ENCODE measurements around the gene C2orf92.

The C2orf92 gene

GRCh38 chr2:97656905-97657587, 12.5 kb upstream of the C2orf92 start:
- TF ChIP-seq CTCF (IDR thresholded peaks at IDR 0.05; ENCODE audit: poor library complexity, severe bottlenecking) = no peak
- Histone ChIP-seq H3K27ac (ENCODE audit: poor library complexity, severe bottlenecking) (no peak overlapping the region), H3K4me3 (ENCODE audit: severe bottlenecking) (no peak overlapping the region), H3K9me3 (ENCODE audit: severe bottlenecking) (no peaks in the 10 kb centered on the region), H3K36me3 (ENCODE audit: low read depth) (peaks cover 41% of the 10 kb centered on the region), H3K4me1 (ENCODE audit: insufficient read depth, poor library complexity, severe bottlenecking) (no peaks in the 10 kb centered on the region), H3K27me3 (ENCODE audit: insufficient read depth, poor library complexity, severe bottlenecking) (no peaks in the 10 kb centered on the region)
- DNase-seq (ENCODE audit: low spot score) (no peak), ATAC-seq (ENCODE audit: low read depth) (no peak)

DNA sequence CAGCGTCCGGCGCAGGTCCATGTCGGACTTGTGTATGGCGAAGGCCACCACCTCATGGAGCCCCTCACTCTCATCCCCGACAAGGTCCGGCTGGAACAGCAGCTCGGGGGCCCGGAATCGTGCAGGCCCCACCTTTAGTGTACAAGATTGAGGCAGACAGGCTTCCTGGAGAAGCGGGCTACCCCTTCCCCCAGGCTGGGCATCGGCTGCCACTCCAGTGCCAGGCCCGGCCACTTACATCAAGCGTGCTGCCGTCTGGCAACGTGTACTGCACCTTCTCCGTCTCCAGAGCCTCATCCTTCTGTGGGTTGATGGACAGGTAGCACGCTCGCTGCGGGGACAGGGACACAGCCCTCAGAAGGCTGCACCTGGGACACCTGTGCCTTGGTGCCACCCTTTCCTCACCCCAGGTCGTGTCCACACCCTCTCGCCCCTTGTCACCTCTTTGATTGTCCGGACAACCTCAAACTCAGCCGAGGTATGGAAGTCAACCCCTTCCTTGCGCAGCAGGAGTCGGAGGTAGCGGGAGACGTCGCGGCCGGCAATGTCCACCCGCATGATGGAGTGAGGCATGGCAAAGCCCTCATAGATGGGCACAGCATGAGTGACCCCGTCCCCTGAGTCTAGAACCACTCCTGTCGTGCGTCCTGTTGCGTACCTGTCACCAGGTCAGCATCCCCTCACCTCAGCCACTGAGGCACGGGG, 11.4 kb upstream of the C2orf92 start:
- TF ChIP-seq CTCF (IDR thresholded peaks at IDR 0.05; ENCODE audit: poor library complexity, severe bottlenecking) = no peak
- H3K9me3 ChIP-seq (ENCODE audit: severe bottlenecking) = no peaks in the 10 kb centered on the region
- H3K27ac ChIP-seq (ENCODE audit: poor library complexity, severe bottlenecking) = no peak overlapping the region
- no peaks in the 10 kb centered on the region for H3K4me1 ChIP-seq (ENCODE audit: insufficient read depth, poor library complexity, severe bottlenecking)
- no peak overlapping the region for H3K4me3 ChIP-seq (ENCODE audit: severe bottlenecking)
- no peak for DNase-seq (ENCODE audit: low spot score)
- no peak for ATAC-seq (ENCODE audit: low read depth)
- H3K36me3 ChIP-seq (ENCODE audit: low read depth) = peaks cover 41% of the 10 kb centered on the region
- H3K27me3 ChIP-seq (ENCODE audit: insufficient read depth, poor library complexity, severe bottlenecking) = no peaks in the 10 kb centered on the region

- H3K36me3 ChIP-seq (ENCODE audit: low read depth) = peaks cover 41% of the 10 kb centered on the region
- TF ChIP-seq CTCF (IDR thresholded peaks at IDR 0.05; ENCODE audit: poor library complexity, severe bottlenecking) = no peak
- no peaks in the 10 kb centered on the region for H3K27me3 ChIP-seq (ENCODE audit: insufficient read depth, poor library complexity, severe bottlenecking)
- no peaks in the 10 kb centered on the region for H3K9me3 ChIP-seq (ENCODE audit: severe bottlenecking)
- H3K4me3 ChIP-seq (ENCODE audit: severe bottlenecking) = no peak overlapping the region
- no peaks in the 10 kb centered on the region for H3K4me1 ChIP-seq (ENCODE audit: insufficient read depth, poor library complexity, severe bottlenecking)
- no peak overlapping the region for H3K27ac ChIP-seq (ENCODE audit: poor library complexity, severe bottlenecking)
- DNase-seq (ENCODE audit: low spot score) (no peak), ATAC-seq (ENCODE audit: low read depth) (no peak)
Observed at GRCh38 chr2:97658691-97659157, 10.8 kb upstream of the C2orf92 start.

GRCh38 chr2:97659256-97660043, 10.1 kb upstream of the C2orf92 start:
- no peak overlapping the region for H3K4me3 ChIP-seq (ENCODE audit: severe bottlenecking)
- H3K27me3 ChIP-seq (ENCODE audit: insufficient read depth, poor library complexity, severe bottlenecking) = no peaks in the 10 kb centered on the region
- H3K27ac ChIP-seq (ENCODE audit: poor library complexity, severe bottlenecking) = no peak overlapping the region
- DNase-seq (ENCODE audit: low spot score) (no peak), ATAC-seq (ENCODE audit: low read depth) (no peak)
- no peaks in the 10 kb centered on the region for H3K4me1 ChIP-seq (ENCODE audit: insufficient read depth, poor library complexity, severe bottlenecking)
- H3K9me3 ChIP-seq (ENCODE audit: severe bottlenecking) = no peaks in the 10 kb centered on the region
- peaks cover 41% of the 10 kb centered on the region for H3K36me3 ChIP-seq (ENCODE audit: low read depth)
- no peak for TF ChIP-seq CTCF (IDR thresholded peaks at IDR 0.05; ENCODE audit: poor library complexity, severe bottlenecking)
